GM19372 (cell line): ENCODE results near the gene ATF6B.
"Not testable (repeated sequence)": the region's sequence is repeated elsewhere in the genome, so short reads cannot be mapped to it uniquely, and the experiment has no call there.

ENCODE experiments used
- ATAC-seq: cut with Tn5 transposase; IDR thresholded peaks from one replicate; pipeline ENCODE4 v1.9.1; 2021; ENCODE audit warnings: mild to moderate bottlenecking, low read depth, moderate library complexity; ENCODE audit not compliant: unreplicated experiment

The ATF6B gene

GRCh38 chr6:32084780-32085179 lies 43.3 kb downstream of the ATF6B start:
- ATAC-seq, result no peak

DNA sequence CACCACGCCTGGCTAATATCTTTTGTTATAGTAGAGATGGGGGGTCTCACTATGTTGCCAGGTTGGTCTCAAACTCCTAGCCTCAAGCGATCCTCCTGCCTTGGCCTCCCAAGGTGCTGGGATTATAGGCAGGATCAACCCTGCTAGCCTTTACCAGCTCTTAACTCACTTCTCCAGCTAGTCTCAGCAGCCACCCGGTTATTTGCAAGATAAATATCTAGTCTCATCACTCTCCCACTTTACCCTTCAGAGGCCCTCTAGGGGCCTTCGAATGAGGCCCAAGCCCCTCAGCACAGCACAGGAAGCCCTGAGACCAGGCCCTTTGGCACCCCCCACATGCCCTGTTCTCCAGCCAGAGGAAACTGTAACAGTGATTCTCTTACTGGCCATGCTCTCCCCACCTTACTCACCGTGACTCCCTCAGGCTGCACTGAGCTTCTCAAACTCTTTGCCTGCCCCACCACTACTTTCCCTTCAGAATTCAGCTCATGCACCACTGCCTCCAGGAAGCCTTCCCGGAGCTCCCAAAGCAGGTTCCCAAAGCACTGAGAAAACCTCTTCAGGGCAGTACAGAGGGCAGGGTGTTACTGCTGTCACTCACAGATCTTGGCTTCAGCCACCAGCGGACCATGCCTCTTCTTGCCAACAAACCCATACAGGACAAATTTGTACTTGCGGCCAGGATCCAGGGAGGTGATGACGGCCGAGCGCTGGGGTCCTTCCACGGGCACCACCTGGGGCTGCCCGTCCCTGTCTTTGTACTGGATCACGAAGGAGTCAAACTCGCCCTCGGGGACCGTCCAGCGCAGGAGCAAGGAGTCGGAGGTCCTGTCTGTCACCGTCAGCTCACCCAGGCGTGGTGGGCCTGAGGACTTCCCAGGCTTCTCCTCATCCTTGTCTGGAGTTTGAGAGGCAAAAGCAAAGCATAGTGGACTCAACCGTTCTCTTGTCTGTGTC lies 44.0 kb downstream of the ATF6B start:
- no peak for ATAC-seq

DNA sequence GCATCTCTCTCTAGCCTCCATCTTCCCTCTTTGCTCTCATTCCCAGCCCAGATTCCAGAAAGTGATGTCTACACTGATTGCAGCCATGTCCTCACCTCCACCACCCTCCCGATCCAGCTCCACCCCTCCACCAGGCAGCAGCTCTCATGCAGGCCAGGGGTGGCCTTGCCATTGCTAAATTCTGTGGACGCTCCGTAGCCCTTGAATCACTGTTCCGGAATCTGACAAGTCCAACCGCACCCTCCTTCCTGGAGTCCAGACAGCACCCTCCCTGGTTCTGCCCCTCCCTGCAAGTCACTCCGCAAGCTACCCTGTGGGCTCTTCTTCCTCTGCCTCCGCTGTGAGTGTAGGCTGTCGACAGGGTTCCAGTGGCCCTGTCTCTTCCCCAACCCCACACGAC lies 45.1 kb downstream of the ATF6B start:
- ATAC-seq, result no peak

- no peak for ATAC-seq
Measured at GRCh38 chr6:32082478-32082877, 45.6 kb downstream of the ATF6B start.

- ATAC-seq, result no peak
Measured at GRCh38 chr6:32081168-32081990, 46.7 kb downstream of the ATF6B start.

GRCh38 chr6:32079566-32080290 lies 48.3 kb downstream of the ATF6B start:
- ATAC-seq, result no peak

GRCh38 chr6:32076321-32076809 lies 51.7 kb downstream of the ATF6B start:
- no peak for ATAC-seq

DNA sequence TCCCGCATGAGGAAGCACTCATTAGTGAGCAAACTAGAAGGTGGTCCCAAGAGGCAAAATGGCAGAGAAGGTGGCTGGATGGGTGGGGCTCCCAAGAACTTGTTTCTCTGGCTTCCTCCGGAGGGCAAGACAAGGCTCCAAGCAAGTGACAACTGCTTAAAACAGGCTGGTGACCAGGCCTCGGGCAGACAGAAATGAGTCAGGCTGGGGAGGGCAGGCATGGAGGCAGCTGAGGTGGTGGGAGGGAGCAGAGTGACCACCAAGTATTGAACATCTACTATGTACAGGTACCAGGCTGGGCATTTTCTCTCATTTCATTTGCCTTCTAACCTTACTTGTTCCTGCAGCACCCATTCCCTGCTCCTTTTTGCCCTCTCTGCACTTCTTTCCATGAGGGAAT lies 52.3 kb downstream of the ATF6B start:
- ATAC-seq, result no peak

DNA sequence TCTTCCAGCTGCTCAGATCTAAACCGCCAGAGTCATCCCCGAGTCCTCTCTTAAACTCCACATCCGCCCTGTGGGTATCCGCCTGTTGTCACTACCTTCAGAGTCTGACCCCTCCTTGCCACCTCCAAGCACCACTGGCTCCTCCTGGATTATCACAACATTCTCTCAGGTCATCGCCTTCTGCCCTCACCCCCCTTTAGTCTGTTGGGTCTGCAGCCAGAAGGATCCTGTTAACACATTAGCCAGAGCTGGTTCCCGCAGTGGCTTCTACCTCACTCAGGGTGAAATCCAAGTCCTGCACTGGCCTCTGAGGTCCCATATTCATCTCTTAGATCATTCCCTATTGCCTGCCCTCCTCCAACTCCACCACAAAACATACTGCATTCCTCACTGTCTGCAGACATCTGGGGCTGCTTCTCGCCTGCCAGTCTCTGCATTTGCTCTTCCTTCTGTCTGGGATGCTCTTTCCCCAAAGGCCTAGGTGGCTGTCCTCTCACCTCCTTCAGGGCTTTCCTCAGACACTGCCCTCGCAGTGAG lies 53.0 kb downstream of the ATF6B start:
- ATAC-seq, result no peak

- no peak for ATAC-seq
Measured at GRCh38 chr6:32073613-32074012, 54.4 kb downstream of the ATF6B start.

DNA sequence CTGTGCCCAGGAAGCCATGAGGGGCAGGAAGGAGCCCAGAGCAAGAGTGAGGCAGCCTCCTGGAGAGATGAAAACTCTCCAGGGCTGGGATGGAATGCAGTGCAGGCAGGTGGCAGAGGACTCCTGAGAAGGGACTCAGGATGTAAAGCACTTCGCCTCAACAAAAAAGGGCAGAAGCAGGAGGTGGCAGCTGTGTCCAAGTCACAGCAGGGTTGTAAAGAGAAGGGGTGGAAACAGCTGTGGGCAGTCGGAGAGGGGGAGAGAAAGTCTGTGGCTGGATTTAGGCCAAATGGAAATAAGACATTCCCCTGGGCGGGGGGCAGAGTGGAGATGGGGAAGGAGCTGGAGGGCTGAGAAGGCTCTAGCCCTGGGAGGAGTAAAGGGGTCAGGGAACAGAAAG lies 54.9 kb downstream of the ATF6B start:
- no peak for ATAC-seq

DNA sequence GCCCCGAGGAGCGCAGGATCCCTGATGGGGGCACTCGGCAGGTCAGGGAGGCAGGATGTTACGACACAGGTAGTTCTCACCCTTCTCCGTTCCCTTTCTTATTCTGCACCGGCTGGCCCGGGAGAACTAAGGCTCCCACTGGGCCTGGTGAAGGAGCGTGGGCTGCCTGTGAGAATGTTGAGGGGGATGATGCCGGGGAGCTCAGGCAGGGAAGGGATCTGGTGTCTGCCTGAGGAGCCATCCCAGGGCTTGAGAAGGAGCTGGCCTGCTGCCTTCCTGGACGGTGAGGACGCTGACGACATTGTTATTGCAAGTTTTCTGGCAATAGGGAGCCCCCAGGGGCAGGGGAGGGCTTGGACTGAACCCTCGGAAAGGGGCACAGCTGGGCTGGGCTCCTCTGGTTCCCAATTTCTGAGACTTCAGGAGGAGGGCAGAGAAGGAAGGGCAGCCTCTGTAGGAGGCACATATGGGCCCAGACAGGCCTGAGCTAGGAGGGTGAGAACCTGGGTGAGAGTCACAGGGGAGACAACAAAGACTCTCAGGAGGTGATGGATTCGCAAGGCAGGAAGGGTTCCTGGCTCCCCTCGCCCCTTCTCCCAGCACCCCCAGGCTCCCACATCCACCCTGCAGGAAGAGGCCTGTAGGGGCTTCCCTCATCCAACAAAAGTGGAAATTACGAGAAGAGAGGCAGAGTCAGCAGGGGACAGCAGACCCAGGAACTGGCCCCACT lies 57.1 kb downstream of the ATF6B start:
- no peak for ATAC-seq

- no peak for ATAC-seq
Measured at GRCh38 chr6:32069878-32070515, 58.0 kb downstream of the ATF6B start.

GRCh38 chr6:32069460-32069859 lies 58.6 kb downstream of the ATF6B start:
- no peak for ATAC-seq

DNA sequence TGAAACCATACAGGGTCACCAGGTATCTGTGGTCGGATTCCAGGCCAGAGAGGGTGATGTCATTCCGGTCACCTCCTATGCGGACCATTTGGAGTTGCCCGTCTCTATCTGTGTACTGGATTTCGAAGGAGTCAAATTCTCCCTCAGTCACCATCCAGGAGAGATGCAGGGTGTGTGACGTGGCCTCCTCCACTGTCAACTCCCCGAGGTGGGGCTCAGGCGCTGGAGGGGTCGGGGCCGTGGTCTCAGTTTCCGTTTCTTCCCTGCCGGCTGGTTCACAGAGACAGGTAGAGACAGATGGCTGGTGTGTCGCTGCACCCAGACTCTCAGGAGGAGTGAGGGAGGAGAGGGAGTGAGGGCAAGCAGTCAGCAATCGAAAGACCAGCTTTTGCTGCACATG lies 59.2 kb downstream of the ATF6B start:
- ATAC-seq, result no peak

GRCh38 chr6:32068315-32068714 lies 59.7 kb downstream of the ATF6B start:
- not testable (repeated sequence) for ATAC-seq

DNA sequence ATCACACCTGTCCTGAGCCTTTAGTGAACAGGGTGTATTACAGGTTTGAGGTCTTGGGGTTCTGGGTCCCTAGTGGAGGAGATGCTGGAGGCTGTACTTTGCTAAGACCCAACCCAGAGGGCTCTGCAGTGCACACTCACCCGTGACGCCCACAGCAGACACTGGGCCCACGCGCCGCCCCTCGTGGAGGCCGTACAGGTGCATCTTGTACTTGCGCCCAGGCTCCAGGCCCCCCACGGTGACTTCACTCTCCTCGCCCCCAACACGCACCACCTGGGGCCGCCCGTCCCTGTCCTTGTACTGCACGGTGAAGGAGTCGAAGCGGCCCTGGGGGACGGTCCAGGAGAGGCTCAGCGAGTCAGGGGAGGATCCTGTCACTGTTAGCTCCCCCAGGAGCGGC lies 60.5 kb downstream of the ATF6B start:
- not testable (repeated sequence) for ATAC-seq
